Measurements from ENCODE around the gene PIAS1.

DNA sequence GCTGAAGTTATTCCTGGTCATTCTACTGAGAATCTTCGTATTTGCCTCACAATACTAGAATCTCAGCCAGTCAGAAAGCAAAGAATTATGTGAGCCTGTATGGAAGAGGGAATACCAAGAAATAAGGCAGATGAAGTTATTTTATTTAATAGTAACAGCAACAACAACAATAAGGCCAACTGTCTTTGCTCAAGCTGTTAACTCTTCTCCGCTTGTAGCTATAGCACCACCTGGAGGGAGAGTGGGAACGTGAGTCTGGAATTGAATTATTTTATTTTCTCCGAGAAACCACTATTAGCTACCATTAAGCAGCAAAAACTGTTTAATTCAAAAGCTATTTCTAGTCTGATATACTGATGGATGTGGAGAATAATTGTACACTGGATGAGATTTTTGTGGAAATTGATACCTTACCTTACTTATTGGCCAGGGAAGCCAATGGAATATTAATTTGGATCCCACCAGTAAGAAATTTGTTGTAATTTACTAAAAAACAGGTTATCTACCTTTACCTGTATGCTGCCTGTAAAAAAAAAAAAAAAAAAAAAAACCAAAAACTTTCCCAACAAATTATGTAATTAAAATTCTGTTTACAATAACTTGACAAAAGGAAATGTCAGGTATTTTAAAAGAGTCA, 100.9 kb downstream of the PIAS1 start:
- TF ChIP-seq, protein P1, sequence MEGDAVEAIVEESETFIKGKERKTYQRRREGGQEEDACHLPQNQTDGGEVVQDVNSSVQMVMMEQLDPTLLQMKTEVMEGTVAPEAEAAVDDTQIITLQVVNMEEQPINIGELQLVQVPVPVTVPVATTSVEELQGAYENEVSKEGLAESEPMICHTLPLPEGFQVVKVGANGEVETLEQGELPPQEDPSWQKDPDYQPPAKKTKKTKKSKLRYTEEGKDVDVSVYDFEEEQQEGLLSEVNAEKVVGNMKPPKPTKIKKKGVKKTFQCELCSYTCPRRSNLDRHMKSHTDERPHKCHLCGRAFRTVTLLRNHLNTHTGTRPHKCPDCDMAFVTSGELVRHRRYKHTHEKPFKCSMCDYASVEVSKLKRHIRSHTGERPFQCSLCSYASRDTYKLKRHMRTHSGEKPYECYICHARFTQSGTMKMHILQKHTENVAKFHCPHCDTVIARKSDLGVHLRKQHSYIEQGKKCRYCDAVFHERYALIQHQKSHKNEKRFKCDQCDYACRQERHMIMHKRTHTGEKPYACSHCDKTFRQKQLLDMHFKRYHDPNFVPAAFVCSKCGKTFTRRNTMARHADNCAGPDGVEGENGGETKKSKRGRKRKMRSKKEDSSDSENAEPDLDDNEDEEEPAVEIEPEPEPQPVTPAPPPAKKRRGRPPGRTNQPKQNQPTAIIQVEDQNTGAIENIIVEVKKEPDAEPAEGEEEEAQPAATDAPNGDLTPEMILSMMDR (IDR thresholded peaks at IDR 0.05; ENCODE audit: low read depth, low read length) = peak; percentile 85
- TF ChIP-seq EZH2phosphoT487 (IDR thresholded peaks at IDR 0.05; ENCODE audit: low read depth) = no peak
